HG03039 (cell line): ENCODE results near the gene HOXB9.

Experiments used
- ATAC-seq: cut with Tn5 transposase; IDR thresholded peaks from one replicate; pipeline ENCODE4 v1.9.1; 2021; ENCODE audit warnings: mild to moderate bottlenecking, moderate library complexity; ENCODE audit not compliant: unreplicated experiment

The HOXB9 gene

DNA sequence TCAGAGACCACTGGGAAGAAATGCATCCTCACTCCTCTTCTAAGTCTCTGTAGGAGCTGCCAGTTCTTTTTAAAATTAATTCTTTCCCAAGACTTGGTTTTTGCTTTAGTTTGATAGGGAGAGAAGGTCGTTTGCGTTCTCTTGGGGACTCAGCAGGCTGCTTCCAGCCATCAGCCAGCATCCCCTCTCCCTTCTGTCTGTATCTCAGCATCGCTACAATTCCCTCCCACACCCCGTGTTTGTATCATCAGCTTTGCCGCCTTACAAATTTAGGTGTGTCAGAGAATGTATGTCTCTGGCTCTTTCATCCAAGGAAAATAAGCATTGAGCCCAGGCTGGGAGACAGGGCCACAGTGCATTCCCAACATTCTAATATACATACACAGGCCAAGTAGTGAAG lies 26.8 kb downstream of the HOXB9 start:
- no peak for ATAC-seq

- no peak for ATAC-seq
Measured at GRCh38 chr17:48598736-48599135, 27.4 kb downstream of the HOXB9 start.

GRCh38 chr17:48597778-48598631 lies 28.2 kb downstream of the HOXB9 start:
- no peak for ATAC-seq

GRCh38 chr17:48597528-48597777 lies 28.7 kb downstream of the HOXB9 start:
- ATAC-seq = no peak

DNA sequence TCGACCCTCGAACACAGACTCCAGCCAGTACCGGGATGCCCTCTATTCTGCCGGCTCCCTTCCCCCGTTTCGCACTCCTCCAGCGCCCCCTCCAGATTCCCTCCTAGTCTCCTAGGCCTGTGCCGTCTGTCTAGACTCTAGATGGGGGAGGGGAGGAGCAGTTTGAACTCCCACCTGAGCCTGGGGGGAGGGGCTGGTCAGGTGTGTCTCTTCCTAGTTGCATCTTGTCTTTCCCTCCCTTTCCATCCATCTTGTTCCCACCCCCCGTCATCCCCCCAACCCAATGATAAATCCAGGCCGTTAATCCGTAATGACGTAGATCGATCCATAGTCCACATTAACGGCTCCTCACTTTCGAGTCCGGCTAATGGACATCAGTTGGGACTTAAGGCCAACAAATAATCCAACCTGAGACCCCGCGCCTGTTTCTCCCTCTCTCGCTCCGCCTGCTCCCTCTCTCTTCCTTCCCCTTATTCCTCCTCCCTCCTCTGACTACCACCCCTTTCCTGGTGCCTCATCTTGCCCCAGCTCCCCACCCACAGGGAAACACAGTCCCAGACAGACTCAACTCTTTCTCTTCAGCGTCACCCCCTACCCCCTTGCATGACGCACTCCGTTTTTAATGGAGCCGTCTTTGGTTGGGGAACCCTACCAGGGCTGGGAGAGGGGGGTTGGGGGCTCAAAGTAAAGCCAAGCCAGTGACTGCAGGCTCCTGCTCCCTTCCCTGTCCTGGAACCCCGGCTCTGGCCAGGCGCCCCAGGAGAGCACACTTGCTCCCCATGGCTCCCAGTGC lies 29.2 kb downstream of the HOXB9 start:
- ATAC-seq = no peak

GRCh38 chr17:48596000-48596734 lies 30.0 kb downstream of the HOXB9 start:
- ATAC-seq = no peak

GRCh38 chr17:48595278-48595999 lies 30.7 kb downstream of the HOXB9 start:
- ATAC-seq = no peak

GRCh38 chr17:48594538-48595277 lies 31.4 kb downstream of the HOXB9 start:
- no peak for ATAC-seq

DNA sequence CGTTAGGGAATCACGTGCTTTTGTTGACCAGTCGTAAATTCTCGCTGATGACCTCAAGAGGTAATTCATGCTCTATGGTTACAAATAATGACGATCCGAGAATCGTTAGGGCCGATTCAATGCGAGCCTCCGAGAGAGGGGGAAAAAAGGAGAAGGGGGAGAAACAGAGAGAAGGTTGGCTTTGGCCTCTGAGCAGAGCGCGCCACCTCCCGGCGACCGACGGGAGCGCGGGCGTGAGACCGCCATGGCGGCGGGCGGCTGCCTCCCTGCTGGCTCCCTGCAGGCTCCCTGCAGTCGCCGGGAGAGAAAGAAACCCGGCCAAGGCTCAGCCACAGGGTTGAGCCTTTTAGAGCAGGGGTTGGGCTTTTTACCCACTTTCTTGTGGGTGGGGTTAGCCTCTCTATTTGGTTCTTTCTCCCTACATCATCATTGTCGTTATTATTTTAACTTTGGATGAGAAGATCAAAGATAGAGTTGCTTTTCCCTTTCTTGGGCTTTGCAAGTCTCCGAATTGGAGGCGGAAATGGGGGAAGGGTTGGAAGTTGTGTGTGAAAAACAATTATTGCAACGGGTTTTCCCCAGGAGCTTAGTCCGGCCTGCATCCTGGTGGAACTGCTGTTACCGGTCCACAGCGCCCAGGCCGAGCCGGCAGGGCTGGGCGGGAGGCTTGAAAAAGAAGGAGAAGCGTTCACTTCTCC lies 32.2 kb downstream of the HOXB9 start:
- no peak for ATAC-seq

GRCh38 chr17:48593126-48593829 lies 32.9 kb downstream of the HOXB9 start, which contains the start of gene HOXB5:
HOXB5 (minus strand) TSS chr17:48593779; CDS start chr17:48593682, 97 bp downstream.
- no peak for ATAC-seq

DNA sequence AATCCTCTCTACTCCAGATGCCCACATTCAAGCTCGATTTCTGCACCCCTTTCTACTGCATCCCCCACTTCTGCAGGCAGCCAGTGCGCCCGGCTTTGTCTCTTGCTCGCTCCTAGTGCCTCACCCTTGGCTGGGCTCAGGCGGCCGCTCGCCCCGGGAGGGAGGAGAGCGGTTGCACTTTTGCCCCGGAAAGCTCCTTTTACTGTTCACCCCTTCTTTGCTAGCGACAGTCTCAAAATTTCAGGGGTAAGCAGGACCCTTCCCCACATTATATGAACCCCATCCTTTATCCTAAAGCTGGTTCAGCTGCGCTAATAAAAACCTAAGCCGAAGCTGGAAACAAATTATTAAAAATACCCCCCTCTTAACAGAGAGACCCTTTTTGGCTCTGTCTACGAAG lies 33.6 kb downstream of the HOXB9 start:
- ATAC-seq = no peak

DNA sequence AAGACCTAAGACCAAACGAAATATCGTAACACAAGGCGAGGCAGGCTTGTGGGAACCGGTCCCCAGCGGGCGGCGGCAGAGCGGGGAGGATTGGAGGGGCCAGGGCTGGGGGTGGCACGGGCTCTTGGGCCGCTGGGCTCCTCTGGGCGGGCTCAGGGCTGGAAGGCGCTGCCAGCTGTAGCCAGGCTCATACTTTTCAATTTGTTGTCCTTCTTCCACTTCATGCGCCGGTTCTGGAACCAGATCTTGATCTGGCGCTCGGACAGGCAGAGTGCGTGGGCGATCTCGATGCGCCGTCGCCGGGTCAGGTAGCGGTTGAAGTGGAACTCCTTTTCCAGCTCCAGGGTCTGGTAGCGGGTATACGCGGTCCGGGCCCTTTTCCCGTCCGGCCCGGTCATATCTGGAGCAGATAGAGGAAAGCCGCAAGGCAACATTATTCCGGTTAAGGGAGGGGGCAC lies 34.1 kb downstream of the HOXB9 start:
- ATAC-seq = no peak

DNA sequence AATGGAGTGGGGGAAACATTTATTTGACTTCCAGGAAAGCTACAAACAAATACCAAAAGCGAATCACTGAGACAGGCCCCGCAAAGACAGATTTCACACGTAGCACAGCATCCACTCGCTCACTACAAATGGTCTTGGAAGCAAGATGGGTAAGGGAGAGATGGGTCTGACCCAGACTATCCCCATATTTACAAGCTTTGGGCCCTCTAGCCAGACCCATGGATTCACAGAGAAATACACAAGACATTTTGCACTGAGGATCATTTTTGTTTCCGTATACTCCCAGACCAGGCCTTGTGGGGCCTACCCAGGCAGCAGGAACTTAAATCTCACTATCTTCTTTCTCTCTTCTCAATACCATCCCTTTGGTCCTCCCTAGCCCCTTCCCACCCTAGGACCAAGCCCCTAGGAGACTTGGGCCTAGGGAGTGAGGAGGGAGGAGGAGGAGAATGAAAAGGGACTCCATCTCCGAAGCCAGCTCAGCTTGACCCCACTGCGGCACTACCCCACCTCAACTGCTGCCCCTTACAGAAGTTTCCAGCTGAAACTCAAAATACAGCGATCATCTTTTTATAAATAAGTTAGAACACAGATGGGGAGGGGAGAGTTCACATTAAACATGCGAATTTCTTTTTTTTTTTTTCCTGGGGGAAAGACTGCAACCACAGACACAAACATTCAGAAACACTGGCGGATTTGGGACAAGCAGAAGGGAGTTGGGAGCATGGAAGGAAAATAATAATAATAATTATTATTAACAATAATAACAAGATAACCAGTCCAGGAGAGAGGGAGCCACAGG lies 34.7 kb downstream of the HOXB9 start:
- ATAC-seq = no peak

GRCh38 chr17:48590607-48591161 lies 35.5 kb downstream of the HOXB9 start:
- no peak for ATAC-seq

- ATAC-seq = no peak
Measured at GRCh38 chr17:48589831-48590606, 36.1 kb downstream of the HOXB9 start, which contains the start of gene HOXB3. HOXB3 (minus strand) TSS chr17:48590241; CDS start chr17:48552474, 37,767 bp downstream.

DNA sequence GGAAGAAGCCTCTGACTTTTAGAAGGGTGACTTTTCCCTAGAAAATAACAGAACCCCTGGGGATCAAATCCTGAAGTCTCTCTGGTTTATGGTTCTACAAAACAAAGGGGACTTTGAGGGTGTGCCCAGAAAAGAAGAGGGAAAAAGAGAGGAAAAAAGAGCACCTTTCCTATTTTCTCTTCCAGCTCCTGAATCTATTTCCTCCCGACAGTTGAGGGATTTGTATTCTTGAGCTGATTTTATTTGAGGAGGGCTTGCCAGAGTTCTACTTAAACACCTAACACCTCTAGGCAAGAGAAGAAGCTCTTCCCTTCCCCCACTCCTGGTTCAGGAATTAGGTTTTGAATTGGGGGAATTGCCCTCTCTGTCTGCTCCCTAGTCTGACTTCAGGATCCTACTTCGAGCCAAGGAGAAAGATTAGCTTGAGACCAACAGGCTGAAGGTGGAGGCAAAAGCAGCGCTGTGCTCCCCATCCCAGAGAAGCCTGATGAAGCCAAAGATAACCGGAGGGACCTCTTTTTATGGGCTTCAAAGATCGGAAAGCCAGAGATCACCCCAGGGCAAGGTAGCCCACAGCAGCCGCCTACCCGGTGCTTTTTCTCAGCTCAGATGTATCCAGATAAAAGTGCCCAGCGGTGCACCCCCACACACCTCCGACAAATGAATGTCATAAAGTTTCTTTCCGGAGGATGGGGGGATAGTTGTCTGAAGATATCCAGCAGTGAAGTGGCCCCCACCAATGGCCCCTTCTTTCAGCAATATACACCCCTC lies 36.9 kb downstream of the HOXB9 start:
- ATAC-seq = no peak
